ENCODE measurements around the gene AMPD2. TPM values are rescaled to one million over a fixed set of nuclear protein-coding genes. Genes with fewer than 3 reads are reported as not detected.

Gene AMPD2
- total RNA-seq, 4 donors from 2014 or later = 48.3 to 158 (median 110) TPM

- Histone ChIP-seq H3K27ac (no peak overlapping the region), H3K9me3 (no peaks in the 10 kb centered on the region), H3K4me3 (no peak overlapping the region), H3K4me1 (no peaks in the 10 kb centered on the region), H3K27me3 (no peaks in the 10 kb centered on the region), H3K36me3 (peaks cover 0 to 58% (median 0%) of the 10 kb centered on the region in 3 donors)
- DNase-seq = no peak
- TF ChIP-seq CTCF (IDR thresholded peaks at IDR 0.05) (no peak), POLR2A (IDR thresholded peaks at IDR 0.05) (no peak)
These were observed 37.6 kb upstream of the AMPD2 start for GRCh38 chr1:109582021-109582420.

- no peak for DNase-seq
- Histone ChIP-seq H3K4me1 (no peaks in the 10 kb centered on the region), H3K27ac (no peak overlapping the region), H3K4me3 (no peak overlapping the region), H3K36me3 (peaks cover 0 to 85% (median 0%) of the 10 kb centered on the region in 3 donors), H3K27me3 (no peaks in the 10 kb centered on the region), H3K9me3 (no peaks in the 10 kb centered on the region)
- TF ChIP-seq CTCF (IDR thresholded peaks at IDR 0.05) (no peak), POLR2A (IDR thresholded peaks at IDR 0.05) (no peak)
These were observed 34.9 kb upstream of the AMPD2 start for GRCh38 chr1:109584766-109585165.

DNA sequence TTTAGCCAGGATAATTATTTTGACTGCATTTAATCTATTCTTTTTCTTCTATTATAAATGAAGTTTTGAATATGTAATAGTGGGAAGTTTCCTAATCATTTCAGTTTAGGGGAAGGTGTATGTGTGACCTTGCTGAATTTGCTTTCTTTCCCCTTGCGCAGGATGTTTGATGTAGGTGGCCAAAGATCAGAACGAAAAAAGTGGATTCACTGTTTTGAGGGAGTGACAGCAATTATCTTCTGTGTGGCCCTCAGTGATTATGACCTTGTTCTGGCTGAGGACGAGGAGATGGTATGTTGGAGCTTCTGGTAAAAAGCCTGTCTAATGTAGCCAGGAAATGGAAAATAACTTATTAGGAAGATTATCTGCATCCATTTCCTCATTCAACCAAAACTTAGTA is 33.6 kb upstream of the AMPD2 start:
- peaks cover 0 to 85% (median 0%) of the 10 kb centered on the region in 3 donors for H3K36me3 ChIP-seq
- TF ChIP-seq POLR2A (IDR thresholded peaks at IDR 0.05) (no peak), CTCF (IDR thresholded peaks at IDR 0.05) (no peak)
- no peak overlapping the region for H3K4me3 ChIP-seq
- H3K4me1 ChIP-seq = no peaks in the 10 kb centered on the region
- H3K9me3 ChIP-seq = no peaks in the 10 kb centered on the region
- no peaks in the 10 kb centered on the region for H3K27me3 ChIP-seq
- H3K27ac ChIP-seq = no peak overlapping the region
- DNase-seq = no peak

- H3K9me3 ChIP-seq = no peaks in the 10 kb centered on the region
- H3K36me3 ChIP-seq = peaks cover 0 to 98% (median 0%) of the 10 kb centered on the region in 3 donors
- no peak for DNase-seq
These were observed 30.5 kb upstream of the AMPD2 start for GRCh38 chr1:109589177-109589576.

GRCh38 chr1:109589679-109590078 is 30.0 kb upstream of the AMPD2 start:
- Histone ChIP-seq H3K4me3 (no peak overlapping the region), H3K27me3 (no peaks in the 10 kb centered on the region), H3K36me3 (peaks cover 0 to 98% (median 0%) of the 10 kb centered on the region in 3 donors), H3K27ac (no peak overlapping the region), H3K4me1 (no peaks in the 10 kb centered on the region), H3K9me3 (no peaks in the 10 kb centered on the region)
- TF ChIP-seq POLR2A (IDR thresholded peaks at IDR 0.05) (no peak), CTCF (IDR thresholded peaks at IDR 0.05) (no peak)
- no peak for DNase-seq

More at GRCh38 chr1:109589177-109589576, 30.5 kb upstream of the AMPD2 start:
- no peak overlapping the region for H3K27ac ChIP-seq
- H3K4me3 ChIP-seq = no peak overlapping the region
- no peaks in the 10 kb centered on the region for H3K27me3 ChIP-seq
- H3K4me1 ChIP-seq = no peaks in the 10 kb centered on the region
- TF ChIP-seq CTCF (IDR thresholded peaks at IDR 0.05) = no peak
- TF ChIP-seq POLR2A (IDR thresholded peaks at IDR 0.05) = no peak

DNA sequence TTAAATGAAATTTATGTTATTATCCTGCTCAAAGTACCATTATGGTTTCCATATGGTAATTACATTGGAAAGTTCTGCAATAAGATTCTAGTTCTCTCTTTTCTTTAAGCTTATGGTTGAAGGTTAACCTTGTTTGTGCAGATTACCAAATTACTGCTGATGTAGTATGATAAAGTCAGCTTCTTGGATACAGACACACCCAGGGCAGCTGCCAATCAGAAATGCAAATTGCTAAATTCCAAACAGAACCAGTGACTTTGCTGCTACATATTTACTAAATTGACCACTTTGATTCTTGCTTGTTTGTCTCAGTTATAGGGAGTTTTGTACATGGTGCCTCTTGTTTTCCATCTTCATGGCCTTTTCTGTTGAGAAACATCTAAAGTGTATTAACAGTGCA is 26.7 kb upstream of the AMPD2 start:
- no peak overlapping the region for H3K4me3 ChIP-seq
- no peak overlapping the region for H3K27ac ChIP-seq
- no peaks in the 10 kb centered on the region for H3K4me1 ChIP-seq
- TF ChIP-seq CTCF (IDR thresholded peaks at IDR 0.05) = no peak
- no peak for TF ChIP-seq POLR2A (IDR thresholded peaks at IDR 0.05)
- no peaks in the 10 kb centered on the region for H3K27me3 ChIP-seq
- H3K36me3 ChIP-seq = peaks cover 0 to 85% (median 0%) of the 10 kb centered on the region in 3 donors
- H3K9me3 ChIP-seq = no peaks in the 10 kb centered on the region
- no peak for DNase-seq
